Stimulated activated CD8-positive, alpha-beta memory T cell treated with anti-CD3 and anti-CD28 coated beads, Interleukin-12 subunit alpha, Interleukin-12 subunit beta, amount 100 ng/mL, for 24 hours (primary cell): ENCODE measurements around the gene RARRES1.

ENCODE experiments used
- DNase-seq: peaks from one replicate; pipeline ENCODE4 v3.0.0-alpha.2; 2020; ENCODE audit errors: extremely low read depth

RARRES1 gene

GRCh38 chr3:158765518-158766205 is 33.4 kb upstream of the RARRES1 start:
- no peak for DNase-seq

- DNase-seq: no peak
Observed at GRCh38 chr3:158763421-158763820, 31.2 kb upstream of the RARRES1 start.

GRCh38 chr3:158762701-158763100 is 30.4 kb upstream of the RARRES1 start:
- no peak for DNase-seq

GRCh38 chr3:158761350-158761749 is 29.1 kb upstream of the RARRES1 start:
- DNase-seq: no peak

GRCh38 chr3:158755421-158755820 is 23.2 kb upstream of the RARRES1 start:
- no peak for DNase-seq

- no peak for DNase-seq
Observed at GRCh38 chr3:158753854-158754253, 21.6 kb upstream of the RARRES1 start.

- DNase-seq: no peak
Observed at GRCh38 chr3:158751316-158751715, 19.1 kb upstream of the RARRES1 start.

- DNase-seq: no peak
Observed at GRCh38 chr3:158750016-158750415, 17.8 kb upstream of the RARRES1 start.

- no peak for DNase-seq
Observed at GRCh38 chr3:158749526-158749925, 17.3 kb upstream of the RARRES1 start.

- DNase-seq: no peak
Observed at GRCh38 chr3:158748237-158748828, 16.1 kb upstream of the RARRES1 start.

- no peak for DNase-seq
Observed at GRCh38 chr3:158747417-158747816, 15.2 kb upstream of the RARRES1 start.

- DNase-seq: no peak
Observed at GRCh38 chr3:158745551-158745950, 13.3 kb upstream of the RARRES1 start.

- no peak for DNase-seq
Observed at GRCh38 chr3:158744567-158745288, 12.5 kb upstream of the RARRES1 start.

GRCh38 chr3:158743664-158744566 is 11.7 kb upstream of the RARRES1 start:
- DNase-seq: no peak

GRCh38 chr3:158742871-158743663 is 10.8 kb upstream of the RARRES1 start:
- no peak for DNase-seq

- DNase-seq: no peak
Observed at GRCh38 chr3:158739661-158740060, 7.4 kb upstream of the RARRES1 start.

- no peak for DNase-seq
Observed at GRCh38 chr3:158739078-158739477, 6.8 kb upstream of the RARRES1 start.

- no peak for DNase-seq
Observed at GRCh38 chr3:158738653-158739052, 6.4 kb upstream of the RARRES1 start.

- no peak for DNase-seq
Observed at GRCh38 chr3:158737976-158738615, 5.8 kb upstream of the RARRES1 start.

GRCh38 chr3:158737410-158737809 is 5.2 kb upstream of the RARRES1 start:
- no peak for DNase-seq
